GM21367 (cell line): ENCODE measurements around the gene MRTFB.

Source experiments
- ATAC-seq: cut with Tn5 transposase; IDR thresholded peaks from one replicate; pipeline ENCODE4 v1.9.1; 2021; ENCODE audit not compliant: unreplicated experiment

Gene MRTFB

DNA sequence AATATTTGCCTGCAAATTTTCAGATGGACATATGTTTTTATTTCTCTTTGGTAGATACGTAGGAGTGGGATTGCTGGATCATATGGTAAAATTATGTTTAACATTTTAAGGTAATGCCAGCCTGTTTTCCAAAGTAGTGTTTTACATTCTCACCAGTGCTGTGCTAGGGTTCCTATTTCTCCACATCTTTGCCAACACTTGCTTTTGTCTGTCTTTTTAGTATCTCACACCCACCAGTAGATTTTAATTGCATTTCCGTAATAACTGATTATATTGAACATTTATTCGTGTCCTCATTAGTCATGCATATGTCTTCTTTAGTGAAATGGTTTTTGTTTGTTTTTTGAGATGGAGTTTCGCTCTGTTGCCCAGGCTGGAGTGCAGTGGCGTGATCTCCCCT lies 58.4 kb downstream of the MRTFB start:
- no peak for ATAC-seq

DNA sequence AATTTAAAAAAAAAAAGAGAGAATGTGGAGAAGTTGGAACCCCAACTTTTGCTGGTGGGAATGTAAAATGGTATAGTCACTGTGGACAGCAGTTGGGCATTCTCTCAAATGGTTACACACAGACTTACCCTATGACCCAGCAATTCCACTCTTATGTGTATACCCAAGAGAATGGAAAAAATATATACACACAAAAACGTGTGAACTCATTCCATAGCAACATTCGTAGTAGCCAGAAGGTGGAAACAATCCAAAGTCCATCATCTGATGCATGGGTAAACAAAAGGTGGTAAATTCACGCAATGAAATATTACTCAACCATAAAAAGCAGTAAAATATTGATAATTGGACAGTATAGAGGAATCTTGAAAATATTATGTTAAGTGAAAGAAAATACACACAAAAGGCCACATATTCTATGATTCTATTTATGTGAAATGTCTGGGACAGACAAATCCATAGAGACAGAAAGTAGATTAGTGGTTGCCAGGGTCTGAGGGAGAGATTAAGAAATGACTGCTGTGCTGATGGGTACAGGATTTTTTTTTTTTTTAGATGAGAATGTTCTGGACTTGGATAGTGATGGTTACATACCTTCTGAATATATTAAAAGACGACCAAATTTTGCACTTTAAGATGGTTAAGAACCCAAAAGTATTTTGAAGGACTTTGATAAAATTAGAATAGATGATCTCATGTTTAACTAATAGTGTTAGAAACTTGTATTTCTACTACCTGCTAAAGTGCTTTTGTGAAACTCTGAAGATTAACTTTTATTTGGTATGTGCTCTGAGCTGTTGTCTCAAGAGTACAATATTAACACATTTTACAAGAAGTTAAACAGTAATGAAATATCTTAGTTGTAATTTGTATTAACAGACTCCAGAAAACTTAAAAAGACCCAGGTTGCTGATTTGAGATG lies 60.9 kb downstream of the MRTFB start:
- ATAC-seq: no peak

DNA sequence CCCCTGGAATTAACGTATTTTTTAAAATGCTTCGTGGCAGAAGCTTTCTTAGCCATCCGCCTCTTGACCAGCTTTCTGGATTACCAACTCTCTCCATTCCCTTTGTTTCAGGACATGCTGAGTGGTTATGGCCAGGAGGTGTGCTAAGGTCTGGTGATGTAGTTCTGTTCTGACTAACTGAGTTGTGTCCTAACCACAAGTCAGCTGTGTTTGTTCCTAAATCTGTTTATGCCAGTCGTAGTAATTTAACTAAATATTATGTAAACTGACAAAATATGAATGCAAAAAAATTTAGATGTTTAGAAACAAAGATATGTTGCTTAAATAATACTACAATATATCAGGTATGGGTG lies 61.6 kb downstream of the MRTFB start:
- ATAC-seq: no peak

GRCh38 chr16:14133907-14134306 lies 62.8 kb downstream of the MRTFB start:
- ATAC-seq: no peak

- ATAC-seq: no peak
These were observed 64.6 kb downstream of the MRTFB start for GRCh38 chr16:14135704-14136103.

GRCh38 chr16:14139872-14140271 lies 68.8 kb downstream of the MRTFB start:
- no peak for ATAC-seq

DNA sequence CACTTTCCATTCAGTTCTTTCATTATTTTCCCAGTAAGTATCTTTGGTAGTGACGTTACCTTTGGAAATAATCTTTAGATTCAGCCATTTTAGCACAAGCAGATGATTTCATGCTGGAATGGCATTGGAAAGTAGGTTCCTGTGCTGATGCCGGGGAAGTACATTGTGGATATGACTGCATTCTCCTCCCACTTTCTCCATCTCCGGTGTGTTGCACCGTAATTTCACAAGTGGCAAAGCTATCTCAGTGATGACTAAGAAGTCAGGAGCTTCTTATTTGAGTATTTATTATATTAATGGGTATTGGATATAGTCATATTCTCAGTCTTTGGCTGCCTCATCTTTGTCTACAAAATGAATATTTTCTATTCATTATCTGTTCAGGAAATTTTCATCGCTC lies 69.8 kb downstream of the MRTFB start:
- no peak for ATAC-seq

GRCh38 chr16:14146445-14146844 lies 75.3 kb downstream of the MRTFB start:
- ATAC-seq: no peak

- ATAC-seq: no peak
These were observed 76.9 kb downstream of the MRTFB start for GRCh38 chr16:14148016-14148415.

GRCh38 chr16:14148569-14148968 lies 77.5 kb downstream of the MRTFB start:
- ATAC-seq: no peak

GRCh38 chr16:14150796-14151195 lies 79.7 kb downstream of the MRTFB start:
- no peak for ATAC-seq

GRCh38 chr16:14151256-14152030 lies 80.3 kb downstream of the MRTFB start:
- no peak for ATAC-seq

- no peak for ATAC-seq
These were observed 84.6 kb downstream of the MRTFB start for GRCh38 chr16:14155572-14156190.

DNA sequence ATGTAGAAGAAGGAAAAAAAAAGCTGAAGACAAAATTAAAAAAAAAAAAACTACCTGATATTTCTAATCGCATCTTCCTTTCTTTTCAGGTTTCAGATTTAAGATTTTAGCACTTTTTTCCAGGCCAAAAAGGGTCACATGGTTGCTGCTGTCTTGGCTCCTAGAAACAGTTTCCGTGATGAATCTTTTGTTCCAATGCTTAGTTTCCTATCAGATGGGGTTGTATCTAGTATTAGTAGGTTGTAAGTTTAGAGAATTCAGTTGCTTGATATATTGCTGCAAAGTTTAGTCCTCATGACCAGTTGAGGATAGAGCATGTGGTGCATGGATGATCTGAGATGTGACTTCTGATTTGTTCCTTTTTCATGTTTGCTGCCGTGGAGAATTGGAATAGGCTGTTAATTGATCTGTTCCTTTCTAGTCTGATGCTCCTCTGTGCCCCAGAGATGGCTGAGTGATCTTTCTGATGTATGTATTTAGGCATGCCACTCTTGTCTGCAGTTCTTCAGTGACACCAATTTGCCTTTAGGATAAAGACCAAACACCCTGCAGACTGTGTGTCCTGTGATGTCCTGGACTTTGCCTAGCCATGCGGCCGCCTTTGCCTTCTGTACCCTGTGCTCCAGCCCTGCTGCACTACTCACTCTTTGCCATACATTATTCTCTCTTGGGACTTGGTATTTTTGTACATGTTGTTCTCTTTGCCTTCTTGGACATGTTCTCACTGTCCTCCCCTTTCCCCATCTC lies 94.0 kb downstream of the MRTFB start:
- no peak for ATAC-seq

GRCh38 chr16:14168146-14168545 lies 97.0 kb downstream of the MRTFB start:
- ATAC-seq: no peak

DNA sequence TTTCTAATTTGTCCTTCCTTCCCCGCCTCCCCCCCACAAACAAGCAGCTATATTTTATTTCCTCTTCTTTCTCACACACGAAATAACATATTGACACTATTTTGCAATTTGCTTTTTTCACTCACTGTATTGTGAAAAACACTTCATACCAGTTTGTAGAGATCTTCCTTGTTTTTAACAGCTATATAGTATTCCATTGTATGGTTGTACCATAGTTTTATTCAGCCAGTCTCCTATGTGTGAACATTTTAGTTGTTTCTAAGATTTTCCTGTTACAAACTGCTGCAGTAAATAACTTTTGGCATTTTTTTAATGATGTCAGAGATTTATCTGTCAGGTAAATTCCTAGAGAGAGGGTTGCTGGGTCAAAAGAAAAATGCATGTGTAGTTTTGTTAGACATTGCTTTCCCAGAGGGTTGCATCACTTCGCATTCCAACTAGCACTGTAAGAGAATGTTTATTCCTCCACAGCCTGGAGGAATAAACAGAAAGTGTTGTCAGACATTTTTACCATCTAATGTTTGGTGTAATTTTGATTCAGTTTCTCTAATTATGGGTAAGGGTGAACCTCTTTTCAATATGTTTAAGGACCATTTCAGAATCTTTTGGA lies 101.2 kb downstream of the MRTFB start:
- no peak for ATAC-seq

DNA sequence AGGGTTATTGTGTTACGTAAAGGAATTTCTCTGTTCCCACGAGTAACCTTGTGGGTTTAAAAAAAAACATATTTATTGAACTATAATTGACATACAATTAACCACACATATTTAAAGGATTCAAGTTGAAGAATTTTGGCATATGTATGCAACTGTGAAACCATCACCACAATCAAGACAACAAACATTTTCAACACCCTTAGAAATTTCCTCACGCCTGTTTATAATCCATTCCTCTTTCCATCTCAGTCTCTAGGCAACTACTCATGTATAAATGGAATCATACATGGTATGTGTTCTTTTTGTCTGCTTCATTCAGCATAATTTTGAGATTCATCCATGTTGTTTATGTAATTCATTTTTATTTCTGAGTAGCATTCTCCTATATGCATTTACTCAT lies 104.0 kb downstream of the MRTFB start:
- no peak for ATAC-seq

DNA sequence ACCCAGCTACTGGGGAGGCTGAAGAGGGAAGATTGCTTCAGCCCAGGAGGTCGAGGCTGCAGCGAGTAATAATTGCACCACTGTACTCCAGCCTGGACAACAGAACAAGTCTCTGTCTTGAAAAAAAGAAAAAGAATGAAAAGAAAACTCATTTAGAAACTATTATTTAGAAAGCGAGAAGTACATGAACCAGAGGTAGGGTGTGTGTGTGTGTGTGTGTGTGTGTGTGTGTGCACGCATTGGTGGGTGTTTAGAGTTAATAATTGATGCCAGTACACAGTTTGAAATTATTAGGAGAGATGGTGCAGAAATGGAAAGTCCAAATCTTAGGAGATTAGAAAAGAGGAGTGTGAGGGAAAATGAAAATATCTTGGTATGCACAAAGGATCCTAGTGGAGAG lies 106.6 kb downstream of the MRTFB start:
- ATAC-seq: no peak

- no peak for ATAC-seq
These were observed 108.0 kb downstream of the MRTFB start for GRCh38 chr16:14179116-14179515.

GRCh38 chr16:14180481-14180944 lies 109.4 kb downstream of the MRTFB start:
- no peak for ATAC-seq
